Neutrophil (primary cell): ENCODE data around the gene KLHL30.

Source experiments
- H3K27ac ChIP-seq: fragments of 200-600 bp; sonication (generic); 2 replicates; pipeline ENCODE4 v1.5.1; 2016; ENCODE audit warnings: mild to moderate bottlenecking, moderate library complexity
- H3K27me3 ChIP-seq: fragments of 200-600 bp; sonication (generic); 2 replicates; pipeline ENCODE4 v1.6.0; 2016; ENCODE audit warnings: mild to moderate bottlenecking
- H3K36me3 ChIP-seq: fragments of 200-600 bp; sonication (generic); 2 replicates; pipeline ENCODE4 v1.5.1; 2017
- H3K4me1 ChIP-seq, 2 experiments: fragments of 200-600 bp in 1 of 2; sonication (generic) in 1 of 2; 1 replicate in 1 of 2; 2 replicates in 1 of 2; pipeline versions ENCODE4 v1.5.1 to v1.6.1; 2013 to 2016; ENCODE audit warnings: low read depth in 1 of 2, low read length in 1 of 2, mild to moderate bottlenecking in 1 of 2, moderate library complexity in 1 of 2; ENCODE audit not compliant: control insufficient read depth in 1 of 2, insufficient read depth in 1 of 2
- H3K4me3 ChIP-seq, 2 experiments: fragments of 200-600 bp in 1 of 2; sonication (generic) in 1 of 2; 1 replicate in 1 of 2; 2 replicates in 1 of 2; pipeline ENCODE4 v1.5.1; 2013 to 2016; ENCODE audit warnings: low read depth in 1 of 2, low read length in 1 of 2, mild to moderate bottlenecking in 1 of 2, moderate library complexity in 1 of 2
- H3K9me3 ChIP-seq: fragments of 200-600 bp; sonication (generic); 2 replicates; pipeline ENCODE4 v1.5.1; 2016
- CTCF ChIP-seq: fragments of 200-600 bp; sonication (generic); IDR thresholded peaks from 2 replicates; pipeline ENCODE4 v1.5.1; 2016; ENCODE audit warnings: antibody characterized with exemption

KLHL30 gene

GRCh38 chr2:238128534-238129001, 9.9 kb upstream of the KLHL30 start:
- Histone ChIP-seq H3K4me1 (no peaks in the 10 kb centered on the region), H3K4me3 (no peak overlapping the region), H3K27me3 (peaks cover 12% of the 10 kb centered on the region), H3K9me3 (no peaks in the 10 kb centered on the region), H3K27ac (no peak overlapping the region), H3K36me3 (no peaks in the 10 kb centered on the region)
- TF ChIP-seq CTCF, result no peak

- Histone ChIP-seq H3K4me3 (no peak overlapping the region), H3K27me3 (peaks cover 12% of the 10 kb centered on the region), H3K4me1 (no peaks in the 10 kb centered on the region), H3K36me3 (no peaks in the 10 kb centered on the region), H3K9me3 (no peaks in the 10 kb centered on the region), H3K27ac (no peak overlapping the region)
- no peak for TF ChIP-seq CTCF
These were observed 9.1 kb upstream of the KLHL30 start for GRCh38 chr2:238129166-238130010.

GRCh38 chr2:238130111-238130695, 8.3 kb upstream of the KLHL30 start:
- no peak for TF ChIP-seq CTCF
- H3K27me3 ChIP-seq, result peaks cover 12% of the 10 kb centered on the region
- H3K9me3 ChIP-seq, result no peaks in the 10 kb centered on the region
- no peaks in the 10 kb centered on the region for H3K4me1 ChIP-seq
- no peak overlapping the region for H3K27ac ChIP-seq
- H3K4me3 ChIP-seq, result no peak overlapping the region
- H3K36me3 ChIP-seq, result no peaks in the 10 kb centered on the region

- no peak overlapping the region for H3K27ac ChIP-seq
- H3K9me3 ChIP-seq, result no peaks in the 10 kb centered on the region
- no peak overlapping the region for H3K4me3 ChIP-seq
- no peaks in the 10 kb centered on the region for H3K36me3 ChIP-seq
- TF ChIP-seq CTCF, result no peak
- H3K27me3 ChIP-seq, result peaks cover 12% of the 10 kb centered on the region
- no peaks in the 10 kb centered on the region for H3K4me1 ChIP-seq
These were observed 7.5 kb upstream of the KLHL30 start for GRCh38 chr2:238130696-238131628.

- Histone ChIP-seq H3K4me3 (no peak overlapping the region), H3K4me1 (peaks cover 0 to 1% of the 10 kb centered on the region in 2 experiments), H3K36me3 (no peaks in the 10 kb centered on the region), H3K27ac (no peak overlapping the region), H3K9me3 (no peaks in the 10 kb centered on the region), H3K27me3 (peaks cover 12% of the 10 kb centered on the region)
- no peak for TF ChIP-seq CTCF
These were observed 6.6 kb upstream of the KLHL30 start for GRCh38 chr2:238131761-238132462.
